Upper lobe of right lung (tissue), 1 donor: ENCODE data around the gene HYAL2. TPM values are rescaled to one million over a fixed set of nuclear protein-coding genes. Genes with fewer than 3 reads are reported as not detected.

Source experiments
- ATAC-seq: fragments of 200-7000 bp; cut with Tn5 transposase; one replicate; pipeline ENCODE4 v1.9.1; 2020; ENCODE audit warnings: mild to moderate bottlenecking, moderate library complexity
- DNase-seq: peaks from one replicate; pipeline ENCODE4 v3.0.0-alpha.2; 2020
- H3K27ac ChIP-seq: fragments of 200-600 bp; one replicate; pipeline ENCODE4 v1.8.0; 2022
- H3K27me3 ChIP-seq: fragments of 200-600 bp; one replicate; pipeline ENCODE4 v1.8.0; 2022; ENCODE audit warnings: mild to moderate bottlenecking
- H3K36me3 ChIP-seq: fragments of 200-600 bp; one replicate; pipeline ENCODE4 v1.8.0; 2022
- H3K4me1 ChIP-seq: fragments of 200-600 bp; one replicate; pipeline ENCODE4 v1.8.0; 2022
- H3K4me3 ChIP-seq: fragments of 200-600 bp; one replicate; pipeline ENCODE4 v1.8.0; 2022; ENCODE audit warnings: mild to moderate bottlenecking
- H3K9me3 ChIP-seq: fragments of 200-600 bp; one replicate; pipeline ENCODE4 v1.8.0; 2022
- CTCF ChIP-seq: fragments of 200-600 bp; IDR thresholded peaks from one replicate; pipeline ENCODE4 v1.8.0; 2022; ENCODE audit warnings: antibody characterized with exemption
- intact Hi-C: fragments of 100-400 bp; cut with DNase I; formaldehyde crosslinking; loops from one replicate; pipeline ENCODE4 v1.11.0; 2022
- total RNA-seq: library from RNA; stranded (reverse); fragmentation: NEBNext Ultra II Directional; extraction: Animal tissue kit (Norgen Biotek cat#: 25700); gene quantifications from one replicate; pipeline ENCODE4 v1.2.1, GENCODE V29; 2021
- donor health status: DM: no; HTN: yes; CAD: no; lungs with severe emphysema.

The HYAL2 gene
- total RNA-seq, 1 donor from 2014 or later, result 303 TPM

- H3K4me3 ChIP-seq, result no peak overlapping the region
- H3K27ac ChIP-seq, result peak overlapping the region; percentile 98
- TF ChIP-seq CTCF, result no peak
- DNase-seq, result no peak
- peaks cover 48% of the 10 kb centered on the region for H3K4me1 ChIP-seq
- intact Hi-C loops, result no loop called here
- no peaks in the 10 kb centered on the region for H3K9me3 ChIP-seq
- ATAC-seq, result no peak
- H3K27me3 ChIP-seq, result no peaks in the 10 kb centered on the region
- H3K36me3 ChIP-seq, result peaks cover 24% of the 10 kb centered on the region
These were observed 2.6 kb upstream of the HYAL2 start for GRCh38 chr3:50325113-50325480.

GRCh38 chr3:50324351-50325112 lies 2.0 kb upstream of the HYAL2 start:
- peak overlapping the region; percentile 2 for H3K4me3 ChIP-seq
- peaks cover 54% of the 10 kb centered on the region for H3K4me1 ChIP-seq
- DNase-seq (peak; percentile 86), ATAC-seq (peak; percentile 17)
- peak; percentile 90 for TF ChIP-seq CTCF
- H3K36me3 ChIP-seq, result peaks cover 20% of the 10 kb centered on the region
- H3K9me3 ChIP-seq, result no peaks in the 10 kb centered on the region
- intact Hi-C loops, result no loop called here
- H3K27ac ChIP-seq, result peak overlapping the region; percentile 98
- H3K27me3 ChIP-seq, result no peaks in the 10 kb centered on the region

GRCh38 chr3:50323614-50324199 lies 1.2 kb upstream of the HYAL2 start:
- TF ChIP-seq CTCF, result no peak
- peaks cover 20% of the 10 kb centered on the region for H3K36me3 ChIP-seq
- ATAC-seq (peak; percentile 1), DNase-seq (peak; percentile 69)
- H3K4me3 ChIP-seq, result peak overlapping the region; percentile 11
- intact Hi-C loops, result no loop called here
- H3K4me1 ChIP-seq, result peaks cover 60% of the 10 kb centered on the region
- H3K9me3 ChIP-seq, result no peaks in the 10 kb centered on the region
- H3K27me3 ChIP-seq, result no peaks in the 10 kb centered on the region
- peak overlapping the region; percentile 98 for H3K27ac ChIP-seq

- H3K27me3 ChIP-seq, result no peaks in the 10 kb centered on the region
- intact Hi-C loops, result no loop called here
- DNase-seq (no peak), ATAC-seq (no peak)
- H3K4me1 ChIP-seq, result peaks cover 60% of the 10 kb centered on the region
- peak overlapping the region; percentile 66 for H3K4me3 ChIP-seq
- TF ChIP-seq CTCF, result no peak
- peaks cover 26% of the 10 kb centered on the region for H3K36me3 ChIP-seq
- no peaks in the 10 kb centered on the region for H3K9me3 ChIP-seq
- H3K27ac ChIP-seq, result peak overlapping the region; percentile 98
These were observed 601 bp upstream of the HYAL2 start for GRCh38 chr3:50323092-50323600.

- no peak for DNase-seq
- no peak for TF ChIP-seq CTCF
- Histone ChIP-seq H3K9me3 (no peaks in the 10 kb centered on the region), H3K27me3 (no peaks in the 10 kb centered on the region), H3K27ac (peak overlapping the region; percentile 98), H3K4me1 (peaks cover 64% of the 10 kb centered on the region), H3K4me3 (peak overlapping the region; percentile 66), H3K36me3 (peaks cover 37% of the 10 kb centered on the region)
- intact Hi-C loops, result no loop called here
- no peak for ATAC-seq
These were observed 495 bp downstream of the HYAL2 start for GRCh38 chr3:50322115-50322385.
